ENCODE measurements around the gene OSBP. TPM values are rescaled to one million over a fixed set of nuclear protein-coding genes. Genes with fewer than 3 reads are reported as not detected.

The OSBP gene
- total and polyA plus RNA-seq, 7 experiments from 2014 or later, result 21.0 to 57.6 (median 48.6) TPM

DNA sequence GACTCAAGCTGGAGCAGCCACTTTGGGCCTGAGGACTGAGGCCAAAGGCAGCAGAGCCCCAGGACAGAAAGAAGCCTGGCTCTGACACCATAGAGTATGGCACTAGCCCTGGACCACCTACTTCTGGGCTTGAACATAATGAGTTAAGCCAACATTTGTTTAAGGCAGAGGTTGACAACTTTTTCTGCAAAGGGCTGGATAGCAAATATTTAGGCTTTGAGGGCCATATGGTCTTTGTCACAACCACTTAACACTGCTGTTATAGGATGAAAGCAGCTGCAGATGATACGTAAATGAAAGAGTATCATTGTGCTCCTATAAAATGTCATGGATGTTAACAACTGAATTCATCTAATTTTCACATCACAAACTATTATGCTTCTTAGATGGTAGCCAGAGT is 16.6 kb downstream of the OSBP start:
- POLR2A ChIA-PET, result interaction anchor here (0.6 kb wide), 1 partner anchor 86 kb away, joined by 3 read pairs; no protein-coding TSS in a partner anchor
- no peak for DNase-seq
- Histone ChIP-seq H3K27ac (ENCODE audit: low read depth, low read length) (no peak overlapping the region), H3K4me1 (ENCODE audit: control insufficient read depth in 2 of 2, insufficient read depth in 2 of 2, low read length in 2 of 2) (no peaks in the 10 kb centered on the region), H3K36me3 (ENCODE audit: control insufficient read depth in 2 of 3, insufficient read depth in 3 of 3, low read length in 3 of 3) (peaks cover 47 to 87% (median 51%) of the 10 kb centered on the region in 3 experiments), H3K4me3 (ENCODE audit: low read length) (no peak overlapping the region), H3K27me3 (ENCODE audit: control insufficient read depth in 2 of 2, insufficient read depth in 2 of 2, low read length in 2 of 2) (no peaks in the 10 kb centered on the region), H3K9me3 (ENCODE audit: control insufficient read depth in 2 of 3, low read length in 3 of 3) (no peaks in the 10 kb centered on the region)
- no peaks in the 10 kb centered on the region for H3K9me3 Mint-ChIP-seq
- peaks cover 4 to 25% (median 15%) of the 10 kb centered on the region in 7 donors for H3K4me1 Mint-ChIP-seq
- peaks cover 17 to 75% (median 53%) of the 10 kb centered on the region in 5 donors for H3K36me3 Mint-ChIP-seq
- H3K4me3 Mint-ChIP-seq, result no peak overlapping the region
- H3K27me3 Mint-ChIP-seq, result no peaks in the 10 kb centered on the region
- CTCF ChIA-PET, result no interaction called here
- intact Hi-C loops (cut with micrococcal nuclease), result no loop called here
- no peak overlapping the region for H3K27ac Mint-ChIP-seq
- no peak for ATAC-seq

DNA sequence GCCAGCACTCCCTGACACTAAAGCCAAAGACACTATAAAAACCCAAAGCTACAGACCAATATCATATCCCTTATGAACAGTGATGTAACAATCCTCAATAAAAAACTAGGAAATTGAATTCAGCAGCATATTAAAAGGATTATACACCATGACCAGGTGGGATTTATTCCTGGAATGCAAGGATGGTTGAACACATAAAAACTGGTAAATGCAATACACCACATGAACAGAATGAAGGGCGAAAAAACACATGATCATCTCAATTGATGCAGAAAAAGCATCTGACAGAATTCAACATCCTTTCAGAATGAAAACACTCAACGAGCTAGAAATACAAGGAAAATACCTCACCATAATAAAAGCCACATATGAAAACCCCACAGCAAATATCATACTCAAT is 31.3 kb downstream of the OSBP start:
- peaks cover 12 to 57% (median 49%) of the 10 kb centered on the region in 5 donors for H3K36me3 Mint-ChIP-seq
- POLR2A ChIA-PET, result no interaction called here
- no peak for DNase-seq
- peaks cover 0 to 10% (median 2%) of the 10 kb centered on the region in 7 donors for H3K4me1 Mint-ChIP-seq
- Histone ChIP-seq H3K9me3 (ENCODE audit: control insufficient read depth in 2 of 3, low read length in 3 of 3) (no peaks in the 10 kb centered on the region), H3K4me3 (ENCODE audit: low read length) (no peak overlapping the region), H3K36me3 (ENCODE audit: control insufficient read depth in 2 of 3, insufficient read depth in 3 of 3, low read length in 3 of 3) (peaks cover 13 to 66% (median 16%) of the 10 kb centered on the region in 3 experiments), H3K4me1 (ENCODE audit: control insufficient read depth in 2 of 2, insufficient read depth in 2 of 2, low read length in 2 of 2) (no peaks in the 10 kb centered on the region), H3K27me3 (ENCODE audit: control insufficient read depth in 2 of 2, insufficient read depth in 2 of 2, low read length in 2 of 2) (no peaks in the 10 kb centered on the region), H3K27ac (ENCODE audit: low read depth, low read length) (no peak overlapping the region)
- no peak for ATAC-seq
- H3K9me3 Mint-ChIP-seq, result peaks cover 0 to 11% (median 8%) of the 10 kb centered on the region in 11 donors
- H3K27ac Mint-ChIP-seq, result peak overlapping the region in 3 of 9 donors; percentile 4 to 47 (median 26)
- no peaks in the 10 kb centered on the region for H3K27me3 Mint-ChIP-seq
- peak overlapping the region in 1 of 10 donors; percentile 17 for H3K4me3 Mint-ChIP-seq
- CTCF ChIA-PET, result no interaction called here
- intact Hi-C loops (cut with micrococcal nuclease), result no loop called here

DNA sequence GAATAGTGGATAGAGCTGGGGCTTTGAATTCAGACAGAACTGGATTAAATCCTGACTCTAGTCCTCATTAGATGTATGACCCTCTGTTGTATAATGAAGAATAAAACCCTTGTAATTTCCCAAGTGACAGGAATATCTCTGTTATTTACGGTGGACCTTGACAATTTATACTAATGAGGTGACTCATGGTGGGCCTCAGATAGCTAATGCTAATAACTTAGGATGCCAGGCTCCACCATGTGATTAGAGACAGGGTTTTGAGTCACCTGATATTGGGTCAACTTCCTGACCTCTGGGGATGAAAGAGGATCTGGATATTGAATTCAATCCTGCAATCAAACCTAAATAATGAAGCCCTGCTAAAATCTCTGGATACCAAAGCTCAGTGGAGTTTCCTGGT is 33.6 kb downstream of the OSBP start:
- Mint-ChIP-seq H3K36me3 (peaks cover 13 to 58% (median 54%) of the 10 kb centered on the region in 5 donors), H3K9me3 (peaks cover 0 to 11% (median 8%) of the 10 kb centered on the region in 11 donors), H3K27ac (peak overlapping the region in 2 of 9 donors; percentile 40 to 70), H3K27me3 (no peaks in the 10 kb centered on the region), H3K4me3 (no peak overlapping the region), H3K4me1 (peaks cover 0 to 6% (median 0%) of the 10 kb centered on the region in 7 donors)
- no peak overlapping the region for H3K27ac ChIP-seq (ENCODE audit: low read depth, low read length)
- H3K4me1 ChIP-seq (ENCODE audit: control insufficient read depth in 2 of 2, insufficient read depth in 2 of 2, low read length in 2 of 2), result no peaks in the 10 kb centered on the region
- ChIA-PET CTCF (no interaction called here), POLR2A (no interaction called here)
- H3K9me3 ChIP-seq (ENCODE audit: control insufficient read depth in 2 of 3, low read length in 3 of 3), result no peaks in the 10 kb centered on the region
- ATAC-seq (no peak), DNase-seq (no peak)
- peaks cover 21 to 72% (median 23%) of the 10 kb centered on the region in 3 experiments for H3K36me3 ChIP-seq (ENCODE audit: control insufficient read depth in 2 of 3, insufficient read depth in 3 of 3, low read length in 3 of 3)
- no peak overlapping the region for H3K4me3 ChIP-seq (ENCODE audit: low read length)
- no peaks in the 10 kb centered on the region for H3K27me3 ChIP-seq (ENCODE audit: control insufficient read depth in 2 of 2, insufficient read depth in 2 of 2, low read length in 2 of 2)
- intact Hi-C loops (cut with micrococcal nuclease), result no loop called here

DNA sequence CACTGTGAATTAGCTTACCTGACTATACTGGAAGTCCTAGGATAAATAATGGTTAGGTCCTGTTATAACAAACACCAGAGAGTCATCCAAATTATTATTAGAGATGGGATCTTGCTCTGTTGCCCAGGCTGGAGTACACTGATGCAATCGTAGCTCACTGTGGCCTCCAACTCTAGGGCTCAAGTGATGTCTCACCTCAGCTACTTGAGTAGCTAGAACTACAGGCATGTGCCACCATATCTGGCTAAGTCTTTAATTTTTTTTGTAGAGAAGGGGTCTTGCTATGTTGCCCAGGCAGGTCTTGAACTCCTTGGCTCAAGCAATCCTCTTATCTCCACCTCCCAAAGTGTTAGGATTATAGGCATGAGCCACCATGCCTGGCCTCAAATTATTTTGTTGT is 37.2 kb downstream of the OSBP start:
- Mint-ChIP-seq H3K36me3 (peaks cover 9 to 58% (median 49%) of the 10 kb centered on the region in 5 donors), H3K27ac (peak overlapping the region in 1 of 9 donors; percentile 72), H3K4me1 (no peaks in the 10 kb centered on the region), H3K27me3 (no peaks in the 10 kb centered on the region), H3K9me3 (no peaks in the 10 kb centered on the region), H3K4me3 (no peak overlapping the region)
- Histone ChIP-seq H3K4me3 (ENCODE audit: low read length) (no peak overlapping the region), H3K4me1 (ENCODE audit: control insufficient read depth in 2 of 2, insufficient read depth in 2 of 2, low read length in 2 of 2) (no peaks in the 10 kb centered on the region), H3K9me3 (ENCODE audit: control insufficient read depth in 2 of 3, low read length in 3 of 3) (no peaks in the 10 kb centered on the region), H3K27ac (ENCODE audit: low read depth, low read length) (no peak overlapping the region), H3K36me3 (ENCODE audit: control insufficient read depth in 2 of 3, insufficient read depth in 3 of 3, low read length in 3 of 3) (peaks cover 24 to 74% (median 33%) of the 10 kb centered on the region in 3 experiments), H3K27me3 (ENCODE audit: control insufficient read depth in 2 of 2, insufficient read depth in 2 of 2, low read length in 2 of 2) (no peaks in the 10 kb centered on the region)
- intact Hi-C loops (cut with micrococcal nuclease), result loop anchor here in 1 of 2 donors (1.0 kb wide), 1 partner anchor 45 kb away; no protein-coding TSS in a partner anchor
- POLR2A ChIA-PET, result no interaction called here
- ATAC-seq, result no peak
- DNase-seq, result no peak
- CTCF ChIA-PET, result no interaction called here

DNA sequence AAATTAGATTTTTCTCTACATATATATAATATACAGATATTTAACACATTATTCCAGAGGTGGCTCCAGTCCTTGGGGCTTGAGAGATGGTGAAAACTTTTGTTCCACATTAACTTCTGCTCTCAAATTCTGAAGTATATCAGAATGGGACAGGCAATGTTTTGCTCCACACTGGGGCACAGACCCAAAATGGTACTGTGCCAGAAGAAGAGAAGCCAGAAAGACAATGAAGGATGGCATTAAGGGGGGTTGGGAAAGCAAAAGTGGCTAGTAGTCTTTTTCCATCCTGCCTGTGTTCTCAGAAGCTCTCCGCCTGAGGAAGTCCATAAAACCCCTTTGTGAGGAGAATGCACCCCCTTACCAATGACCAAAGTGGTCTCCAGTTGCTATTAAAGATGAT is 40.1 kb downstream of the OSBP start:
- H3K4me1 Mint-ChIP-seq, result no peaks in the 10 kb centered on the region
- ChIA-PET CTCF (no interaction called here), POLR2A (no interaction called here)
- H3K27me3 ChIP-seq (ENCODE audit: control insufficient read depth in 2 of 2, insufficient read depth in 2 of 2, low read length in 2 of 2), result no peaks in the 10 kb centered on the region
- no peaks in the 10 kb centered on the region for H3K9me3 Mint-ChIP-seq
- peaks cover 16 to 59% (median 28%) of the 10 kb centered on the region in 3 experiments for H3K36me3 ChIP-seq (ENCODE audit: control insufficient read depth in 2 of 3, insufficient read depth in 3 of 3, low read length in 3 of 3)
- intact Hi-C loops (cut with micrococcal nuclease), result no loop called here
- H3K27ac ChIP-seq (ENCODE audit: low read depth, low read length), result no peak overlapping the region
- H3K9me3 ChIP-seq (ENCODE audit: control insufficient read depth in 2 of 3, low read length in 3 of 3), result no peaks in the 10 kb centered on the region
- no peak for DNase-seq
- peak overlapping the region in 1 of 9 donors; percentile 37 for H3K27ac Mint-ChIP-seq
- no peaks in the 10 kb centered on the region for H3K4me1 ChIP-seq (ENCODE audit: control insufficient read depth in 2 of 2, insufficient read depth in 2 of 2, low read length in 2 of 2)
- no peak for ATAC-seq
- H3K4me3 ChIP-seq (ENCODE audit: low read length), result no peak overlapping the region
- peaks cover 9 to 48% (median 45%) of the 10 kb centered on the region in 5 donors for H3K36me3 Mint-ChIP-seq
- no peak overlapping the region for H3K4me3 Mint-ChIP-seq
- no peaks in the 10 kb centered on the region for H3K27me3 Mint-ChIP-seq

DNA sequence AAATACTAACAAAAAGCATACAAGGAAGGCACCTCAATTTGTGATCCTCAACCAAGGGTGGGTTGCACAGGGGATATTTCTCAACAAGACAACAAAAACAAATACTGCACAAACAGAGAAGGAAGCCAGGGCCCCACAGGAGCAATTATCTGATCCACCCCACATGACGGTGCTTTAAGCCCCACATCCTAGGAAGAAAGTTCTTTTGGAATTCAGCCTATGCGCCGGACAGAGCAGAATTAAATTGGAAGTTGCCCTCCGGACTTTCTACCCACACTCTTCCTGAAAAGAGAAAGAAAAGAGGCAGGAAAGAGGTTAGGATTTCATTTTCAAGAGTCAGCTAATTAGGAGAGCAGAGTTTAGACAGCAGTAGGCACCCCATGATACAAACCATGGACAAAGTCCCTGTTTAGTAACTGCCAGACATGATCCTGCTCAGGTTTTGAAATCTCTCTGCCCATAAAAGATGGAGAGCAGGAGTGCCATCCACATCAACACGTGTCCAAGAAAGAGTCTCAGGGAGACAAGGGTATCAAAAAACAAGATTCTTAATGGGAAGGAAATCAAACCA is 40.6 kb downstream of the OSBP start:
- Mint-ChIP-seq H3K27me3 (no peaks in the 10 kb centered on the region), H3K4me3 (no peak overlapping the region), H3K27ac (peak overlapping the region in 3 of 9 donors; percentile 37 to 59 (median 53)), H3K36me3 (peaks cover 9 to 43% (median 40%) of the 10 kb centered on the region in 5 donors), H3K4me1 (no peaks in the 10 kb centered on the region), H3K9me3 (no peaks in the 10 kb centered on the region)
- ATAC-seq, result no peak
- ChIA-PET CTCF (no interaction called here), POLR2A (no interaction called here)
- H3K27me3 ChIP-seq (ENCODE audit: control insufficient read depth in 2 of 2, insufficient read depth in 2 of 2, low read length in 2 of 2), result no peaks in the 10 kb centered on the region
- no peak overlapping the region for H3K4me3 ChIP-seq (ENCODE audit: low read length)
- no peaks in the 10 kb centered on the region for H3K9me3 ChIP-seq (ENCODE audit: control insufficient read depth in 2 of 3, low read length in 3 of 3)
- intact Hi-C loops (cut with micrococcal nuclease), result no loop called here
- peaks cover 13 to 54% (median 23%) of the 10 kb centered on the region in 3 experiments for H3K36me3 ChIP-seq (ENCODE audit: control insufficient read depth in 2 of 3, insufficient read depth in 3 of 3, low read length in 3 of 3)
- no peak overlapping the region for H3K27ac ChIP-seq (ENCODE audit: low read depth, low read length)
- DNase-seq, result no peak
- H3K4me1 ChIP-seq (ENCODE audit: control insufficient read depth in 2 of 2, insufficient read depth in 2 of 2, low read length in 2 of 2), result no peaks in the 10 kb centered on the region

DNA sequence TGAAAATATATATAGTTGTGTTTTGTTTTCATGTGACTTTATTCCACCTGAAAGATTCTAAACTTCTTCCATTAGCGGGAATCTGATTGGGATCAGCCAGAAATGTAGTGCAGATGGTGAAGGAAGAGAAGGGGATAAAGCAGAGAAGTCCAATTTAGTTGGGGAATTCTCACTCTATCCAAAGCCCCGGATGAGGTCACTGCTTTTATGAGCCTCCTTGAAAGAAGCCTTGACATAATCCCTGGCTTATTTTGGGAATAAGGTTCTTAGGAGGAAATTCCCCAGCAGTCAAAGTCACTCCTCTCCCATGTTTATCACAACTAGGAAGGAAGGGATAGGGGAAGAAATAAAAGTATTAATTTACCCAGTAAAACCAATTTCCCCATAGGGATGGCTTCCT is 41.1 kb downstream of the OSBP start:
- Histone ChIP-seq H3K27ac (ENCODE audit: low read depth, low read length) (no peak overlapping the region), H3K36me3 (ENCODE audit: control insufficient read depth in 2 of 3, insufficient read depth in 3 of 3, low read length in 3 of 3) (peaks cover 12 to 48% (median 20%) of the 10 kb centered on the region in 3 experiments), H3K4me3 (ENCODE audit: low read length) (no peak overlapping the region), H3K4me1 (ENCODE audit: control insufficient read depth in 2 of 2, insufficient read depth in 2 of 2, low read length in 2 of 2) (no peaks in the 10 kb centered on the region), H3K27me3 (ENCODE audit: control insufficient read depth in 2 of 2, insufficient read depth in 2 of 2, low read length in 2 of 2) (no peaks in the 10 kb centered on the region), H3K9me3 (ENCODE audit: control insufficient read depth in 2 of 3, low read length in 3 of 3) (no peaks in the 10 kb centered on the region)
- Mint-ChIP-seq H3K4me3 (no peak overlapping the region), H3K36me3 (peaks cover 9 to 38% (median 38%) of the 10 kb centered on the region in 5 donors), H3K9me3 (no peaks in the 10 kb centered on the region), H3K4me1 (no peaks in the 10 kb centered on the region), H3K27me3 (no peaks in the 10 kb centered on the region), H3K27ac (peak overlapping the region in 2 of 9 donors; percentile 37 to 59)
- intact Hi-C loops (cut with micrococcal nuclease), result no loop called here
- no peak for DNase-seq
- ChIA-PET POLR2A (no interaction called here), CTCF (no interaction called here)
- ATAC-seq, result no peak
